ENCODE results near the gene ARFIP1. TPM values are rescaled to one million over a fixed set of nuclear protein-coding genes. Genes with fewer than 3 reads are reported as not detected.
"Not testable (repeated sequence)": the region's sequence is repeated elsewhere in the genome, so short reads cannot be mapped to it uniquely, and the experiment has no call there.

ARFIP1 gene
- total RNA-seq, 3 donors from 2014 or later, result 9.8 to 11.7 (median 10.7) TPM

DNA sequence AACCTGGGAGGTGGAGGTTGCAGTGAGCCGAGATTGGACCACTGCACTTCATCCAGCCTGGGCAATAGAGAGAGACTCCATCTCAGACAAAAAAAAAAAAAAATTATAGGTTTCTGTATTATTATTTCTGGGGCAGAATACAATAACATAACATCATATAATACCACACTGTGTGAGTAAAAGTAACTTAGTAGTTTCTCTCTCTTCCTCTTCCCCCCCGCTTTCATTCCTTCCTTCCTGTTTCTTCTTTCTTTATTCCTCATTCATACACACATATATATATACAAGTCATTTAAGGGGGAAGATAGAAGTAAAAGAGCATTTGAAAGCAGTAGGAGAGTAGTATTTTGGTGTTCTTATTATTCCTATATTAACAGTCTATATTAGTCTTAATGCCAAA is 100.5 kb downstream of the ARFIP1 start:
- Mint-ChIP-seq H3K4me1 (ENCODE audit: low read depth) (no peaks in the 10 kb centered on the region), H3K36me3 (ENCODE audit: insufficient read depth) (peaks cover 38% of the 10 kb centered on the region), H3K4me3 (no peak overlapping the region), H3K9me3 (peaks cover 8% of the 10 kb centered on the region), H3K27me3 (ENCODE audit: low read depth) (no peaks in the 10 kb centered on the region)
- no peak for DNase-seq
- ATAC-seq, result no peak

DNA sequence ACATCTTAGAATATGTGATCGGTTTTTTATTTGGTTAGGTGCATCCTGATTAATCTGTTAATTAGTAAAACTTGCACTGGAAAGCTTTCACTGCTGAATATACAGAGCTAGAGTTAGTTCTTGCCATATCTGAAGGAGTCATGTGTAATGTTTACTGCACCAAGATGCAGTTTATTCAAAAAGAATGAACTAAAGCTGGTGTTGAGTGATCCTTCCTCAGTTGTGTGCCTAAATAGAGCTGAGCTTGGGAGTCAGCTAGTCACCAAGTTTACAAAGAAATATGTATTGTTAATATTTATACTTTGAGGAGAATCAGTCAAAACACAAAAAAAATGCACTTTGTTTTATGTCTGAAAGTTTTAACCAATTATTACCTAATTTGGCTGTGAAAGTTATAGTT is 102.2 kb downstream of the ARFIP1 start:
- Mint-ChIP-seq H3K4me3 (no peak overlapping the region), H3K9me3 (peaks cover 8% of the 10 kb centered on the region), H3K27me3 (ENCODE audit: low read depth) (no peaks in the 10 kb centered on the region), H3K4me1 (ENCODE audit: low read depth) (no peaks in the 10 kb centered on the region), H3K36me3 (ENCODE audit: insufficient read depth) (peaks cover 30% of the 10 kb centered on the region)
- ATAC-seq (no peak), DNase-seq (no peak)

DNA sequence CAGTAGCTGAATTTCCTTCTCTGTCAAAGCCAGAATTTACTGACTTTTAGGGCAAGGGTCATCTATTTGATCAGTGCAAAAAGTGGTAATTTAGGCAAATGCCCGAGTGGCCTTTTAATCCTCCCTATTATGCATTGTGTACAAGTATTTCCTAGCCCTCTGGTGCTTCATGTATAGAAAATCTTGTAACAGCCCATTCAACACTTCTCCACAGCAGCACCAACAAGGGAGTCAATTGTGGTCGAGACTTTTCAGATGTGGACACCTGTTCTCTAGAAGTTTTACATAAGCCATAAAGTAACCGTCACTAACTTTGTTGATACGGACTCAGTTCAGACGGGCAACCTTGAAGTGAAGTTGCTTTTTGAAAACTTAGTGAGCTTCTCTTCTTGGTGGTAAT is 105.4 kb downstream of the ARFIP1 start:
- no peaks in the 10 kb centered on the region for H3K27me3 Mint-ChIP-seq (ENCODE audit: low read depth)
- H3K4me3 Mint-ChIP-seq, result no peak overlapping the region
- H3K4me1 Mint-ChIP-seq (ENCODE audit: low read depth), result no peaks in the 10 kb centered on the region
- no peaks in the 10 kb centered on the region for H3K9me3 Mint-ChIP-seq
- peaks cover 31% of the 10 kb centered on the region for H3K36me3 Mint-ChIP-seq (ENCODE audit: insufficient read depth)
- DNase-seq (no peak), ATAC-seq (no peak)

- Mint-ChIP-seq H3K9me3 (no peaks in the 10 kb centered on the region), H3K4me3 (no peak overlapping the region), H3K4me1 (ENCODE audit: low read depth) (no peaks in the 10 kb centered on the region), H3K27me3 (ENCODE audit: low read depth) (no peaks in the 10 kb centered on the region), H3K36me3 (ENCODE audit: insufficient read depth) (peaks cover 34% of the 10 kb centered on the region)
- no peak for DNase-seq
- no peak for ATAC-seq
These were observed 106.4 kb downstream of the ARFIP1 start for GRCh38 chr4:152886201-152886600.

- Mint-ChIP-seq H3K4me1 (ENCODE audit: low read depth) (no peaks in the 10 kb centered on the region), H3K4me3 (no peak overlapping the region), H3K36me3 (ENCODE audit: insufficient read depth) (peaks cover 37% of the 10 kb centered on the region), H3K9me3 (no peaks in the 10 kb centered on the region), H3K27me3 (ENCODE audit: low read depth) (no peaks in the 10 kb centered on the region)
- ATAC-seq (no peak), DNase-seq (no peak)
These were observed 108.2 kb downstream of the ARFIP1 start for GRCh38 chr4:152887981-152888380.

DNA sequence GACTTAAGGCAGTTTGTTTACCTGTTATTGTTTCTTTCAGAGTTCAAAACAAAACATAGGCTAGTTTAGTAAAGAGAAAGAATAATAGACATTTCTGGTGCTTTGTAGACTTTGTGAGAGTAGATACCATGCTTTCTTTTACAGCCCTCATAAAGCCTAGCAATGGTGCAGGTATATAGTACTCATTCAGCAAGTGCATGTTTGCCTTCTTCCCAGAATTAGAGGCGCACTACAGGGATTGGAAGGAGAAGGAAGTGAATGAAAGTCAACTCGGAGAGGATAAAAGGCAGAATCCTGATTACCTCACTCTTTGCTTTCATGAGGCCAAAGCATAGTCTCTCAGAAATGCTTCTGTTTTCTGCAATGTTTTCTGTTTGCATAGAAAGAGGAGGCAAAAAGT is 113.2 kb downstream of the ARFIP1 start:
- H3K4me3 Mint-ChIP-seq, result no peak overlapping the region
- no peaks in the 10 kb centered on the region for H3K4me1 Mint-ChIP-seq (ENCODE audit: low read depth)
- no peaks in the 10 kb centered on the region for H3K9me3 Mint-ChIP-seq
- ATAC-seq (no peak), DNase-seq (no peak)
- no peaks in the 10 kb centered on the region for H3K27me3 Mint-ChIP-seq (ENCODE audit: low read depth)
- peaks cover 27% of the 10 kb centered on the region for H3K36me3 Mint-ChIP-seq (ENCODE audit: insufficient read depth)

DNA sequence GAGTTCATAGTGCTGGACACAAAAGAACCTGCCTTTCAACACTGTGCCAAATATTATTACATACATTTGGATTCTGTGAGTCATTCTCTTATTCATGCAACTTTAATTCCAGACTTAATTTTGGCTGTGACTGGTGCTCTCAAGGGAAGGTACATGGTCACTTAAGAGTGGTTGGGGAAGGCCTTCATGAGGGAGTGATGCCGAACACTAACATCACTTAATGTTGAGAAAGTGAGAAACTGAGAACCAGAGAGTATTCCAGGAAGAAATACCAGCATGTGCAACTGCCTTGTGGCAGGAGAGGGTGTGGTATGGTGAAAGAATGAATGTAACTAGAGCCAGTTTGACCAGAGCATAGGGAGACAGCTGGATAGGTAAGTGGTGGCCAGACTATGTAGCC is 114.9 kb downstream of the ARFIP1 start:
- Mint-ChIP-seq H3K36me3 (ENCODE audit: insufficient read depth) (peaks cover 27% of the 10 kb centered on the region), H3K9me3 (no peaks in the 10 kb centered on the region), H3K4me3 (no peak overlapping the region), H3K4me1 (ENCODE audit: low read depth) (no peaks in the 10 kb centered on the region), H3K27me3 (ENCODE audit: low read depth) (no peaks in the 10 kb centered on the region)
- DNase-seq (no peak), ATAC-seq (no peak)

DNA sequence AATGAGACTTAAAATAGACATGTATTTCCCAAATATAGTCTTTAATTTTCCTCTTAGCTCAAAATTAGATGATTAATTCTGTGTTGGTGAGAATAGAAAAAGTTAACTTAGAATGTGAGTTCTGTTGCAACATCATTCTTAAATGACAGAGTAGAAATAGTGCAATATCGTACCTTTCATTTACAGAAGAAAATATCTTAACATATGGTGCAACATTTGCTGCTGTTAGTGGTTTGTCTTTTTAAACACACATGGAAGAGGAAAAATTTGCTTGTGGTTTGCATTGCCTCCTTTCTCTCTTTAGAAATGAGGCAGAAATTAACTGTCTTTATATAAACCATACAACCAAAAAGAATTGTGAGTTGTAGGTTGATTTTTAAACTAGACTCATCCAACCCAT is 117.1 kb downstream of the ARFIP1 start:
- ATAC-seq (no peak), DNase-seq (no peak)
- H3K9me3 Mint-ChIP-seq, result no peaks in the 10 kb centered on the region
- H3K4me3 Mint-ChIP-seq, result no peak overlapping the region
- peaks cover 28% of the 10 kb centered on the region for H3K36me3 Mint-ChIP-seq (ENCODE audit: insufficient read depth)
- no peaks in the 10 kb centered on the region for H3K4me1 Mint-ChIP-seq (ENCODE audit: low read depth)
- no peaks in the 10 kb centered on the region for H3K27me3 Mint-ChIP-seq (ENCODE audit: low read depth)

DNA sequence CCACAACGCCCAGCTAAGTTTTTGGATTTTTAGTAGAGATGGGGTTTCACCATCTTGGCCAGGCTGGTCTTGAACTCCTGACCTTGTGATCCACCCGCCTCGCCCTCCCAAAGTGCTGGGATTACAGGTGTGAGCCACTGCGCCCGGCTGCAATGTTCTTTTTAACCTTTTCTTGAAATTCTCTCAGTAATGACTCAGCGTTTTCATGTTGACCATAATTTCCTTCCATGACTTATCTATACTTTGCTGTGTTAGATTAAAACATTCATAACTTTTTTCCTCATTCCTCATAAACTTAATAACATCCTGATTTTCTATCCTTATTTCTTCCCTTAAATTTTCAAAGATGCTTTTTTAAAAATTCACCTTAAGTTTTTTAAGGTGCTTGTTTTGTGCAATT is 118.4 kb downstream of the ARFIP1 start:
- not testable (repeated sequence) for H3K9me3 Mint-ChIP-seq; DNase-seq; H3K4me1 Mint-ChIP-seq (ENCODE audit: low read depth); ATAC-seq; H3K27me3 Mint-ChIP-seq (ENCODE audit: low read depth); H3K4me3 Mint-ChIP-seq
- H3K36me3 Mint-ChIP-seq (ENCODE audit: insufficient read depth), result peaks cover 17% of the 10 kb centered on the region

- Mint-ChIP-seq H3K9me3 (no peaks in the 10 kb centered on the region), H3K36me3 (ENCODE audit: insufficient read depth) (peaks cover 14% of the 10 kb centered on the region), H3K4me1 (ENCODE audit: low read depth) (no peaks in the 10 kb centered on the region), H3K27me3 (ENCODE audit: low read depth) (no peaks in the 10 kb centered on the region), H3K4me3 (no peak overlapping the region)
- no peak for ATAC-seq
- no peak for DNase-seq
These were observed 118.9 kb downstream of the ARFIP1 start for GRCh38 chr4:152898606-152899005.

DNA sequence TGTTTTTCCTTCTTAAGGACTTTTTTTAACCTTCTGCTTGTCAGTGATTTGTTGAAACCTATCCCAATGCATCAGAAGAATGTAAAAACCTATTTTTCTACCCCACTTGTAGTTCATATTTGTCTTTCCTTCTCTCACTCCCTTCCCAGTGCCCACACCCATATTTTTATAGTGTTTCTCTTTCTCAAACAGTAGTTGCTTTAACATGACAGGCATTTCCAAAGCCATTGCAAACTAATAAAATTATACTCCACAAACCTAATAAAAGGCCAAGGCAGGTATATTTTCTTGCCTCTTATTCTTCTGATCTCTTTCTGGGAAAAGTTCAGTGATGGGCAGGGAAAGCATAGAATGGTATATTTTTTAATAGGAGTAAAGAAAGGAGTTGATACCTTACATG is 120.6 kb downstream of the ARFIP1 start:
- DNase-seq, result no peak
- H3K4me3 Mint-ChIP-seq, result no peak overlapping the region
- H3K36me3 Mint-ChIP-seq (ENCODE audit: insufficient read depth), result peaks cover 20% of the 10 kb centered on the region
- H3K9me3 Mint-ChIP-seq, result no peaks in the 10 kb centered on the region
- H3K4me1 Mint-ChIP-seq (ENCODE audit: low read depth), result no peaks in the 10 kb centered on the region
- H3K27me3 Mint-ChIP-seq (ENCODE audit: low read depth), result no peaks in the 10 kb centered on the region
- no peak for ATAC-seq

GRCh38 chr4:152901205-152901604 is 121.5 kb downstream of the ARFIP1 start:
- Mint-ChIP-seq H3K9me3 (no peaks in the 10 kb centered on the region), H3K27me3 (ENCODE audit: low read depth) (no peaks in the 10 kb centered on the region), H3K4me3 (no peak overlapping the region), H3K36me3 (ENCODE audit: insufficient read depth) (peaks cover 22% of the 10 kb centered on the region), H3K4me1 (ENCODE audit: low read depth) (no peaks in the 10 kb centered on the region)
- no peak for DNase-seq
- no peak for ATAC-seq

GRCh38 chr4:152903658-152904057 is 123.9 kb downstream of the ARFIP1 start:
- no peaks in the 10 kb centered on the region for H3K4me1 Mint-ChIP-seq (ENCODE audit: low read depth)
- no peak for ATAC-seq
- DNase-seq, result no peak
- H3K36me3 Mint-ChIP-seq (ENCODE audit: insufficient read depth), result peaks cover 29% of the 10 kb centered on the region
- H3K9me3 Mint-ChIP-seq, result no peaks in the 10 kb centered on the region
- no peaks in the 10 kb centered on the region for H3K27me3 Mint-ChIP-seq (ENCODE audit: low read depth)
- no peak overlapping the region for H3K4me3 Mint-ChIP-seq

DNA sequence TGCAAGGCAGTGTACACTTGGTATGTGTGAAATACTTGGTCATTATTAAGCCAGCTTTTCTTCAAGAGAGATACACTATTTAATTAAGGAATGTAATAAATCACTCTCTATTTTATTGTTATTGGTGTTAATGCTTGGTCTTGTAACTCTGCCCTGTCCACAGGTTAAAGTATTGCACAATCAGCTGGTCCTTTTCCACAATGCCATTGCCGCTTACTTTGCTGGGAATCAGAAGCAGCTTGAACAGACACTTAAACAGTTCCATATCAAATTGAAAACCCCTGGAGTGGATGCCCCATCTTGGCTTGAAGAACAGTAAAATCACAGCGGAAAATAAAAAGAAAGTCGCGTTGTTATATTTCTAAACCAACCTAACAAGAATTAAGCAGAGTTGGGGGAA is 130.1 kb downstream of the ARFIP1 start:
- ATAC-seq, result no peak
- Mint-ChIP-seq H3K36me3 (ENCODE audit: insufficient read depth) (peaks cover 23% of the 10 kb centered on the region), H3K27me3 (ENCODE audit: low read depth) (no peaks in the 10 kb centered on the region), H3K4me1 (ENCODE audit: low read depth) (no peaks in the 10 kb centered on the region), H3K9me3 (no peaks in the 10 kb centered on the region), H3K4me3 (no peak overlapping the region)
- no peak for DNase-seq

DNA sequence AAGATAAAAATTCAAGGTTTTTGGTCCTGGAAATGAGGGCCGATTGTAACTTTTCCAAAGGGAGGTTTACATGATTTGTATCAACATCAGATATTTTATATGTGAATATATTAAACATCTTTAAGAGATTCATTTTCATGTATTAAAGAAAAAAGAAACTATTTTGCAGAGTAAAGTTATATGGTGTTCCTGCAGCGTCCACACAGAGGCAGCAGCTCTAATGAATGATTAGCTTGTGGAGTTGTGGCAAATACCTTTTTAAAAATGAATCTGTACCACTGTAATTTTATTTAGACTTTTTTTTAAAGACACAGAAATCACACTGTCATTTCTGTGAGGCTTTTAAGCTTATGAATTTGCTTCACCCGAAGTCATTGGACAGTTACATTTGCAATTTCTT is 130.8 kb downstream of the ARFIP1 start:
- DNase-seq (no peak), ATAC-seq (no peak)
- Mint-ChIP-seq H3K36me3 (ENCODE audit: insufficient read depth) (peaks cover 23% of the 10 kb centered on the region), H3K27me3 (ENCODE audit: low read depth) (no peaks in the 10 kb centered on the region), H3K4me3 (no peak overlapping the region), H3K4me1 (ENCODE audit: low read depth) (no peaks in the 10 kb centered on the region), H3K9me3 (no peaks in the 10 kb centered on the region)
